ENCODE data around the gene NPHP4.

- TF ChIP-seq CTCF (IDR thresholded peaks at IDR 0.05; ENCODE audit: low read depth, low read length, poor library complexity, severe bottlenecking) (peak; percentile 34), EZH2phosphoT487 (IDR thresholded peaks at IDR 0.05; ENCODE audit: borderline replicate concordance, low read length) (no peak)
Measured at GRCh38 chr1:5980314-5981008, 11.8 kb downstream of the NPHP4 start.
